H54 (cell line): Measurements from ENCODE around the gene EHD3.

Experiments used
- DNase-seq: peaks from one replicate; pipeline ENCODE4 v3.0.0; 2011; ENCODE audit warnings: low spot score, mixed read lengths; ENCODE audit not compliant: insufficient read length
- FAIRE-seq: peaks from 3 replicates; lab custom pipeline; 2011; peaks lifted over from hg19 to GRCh38; lab: Jason Lieb, UNC
- POLR2A ChIP-seq: IDR thresholded peaks from 2 replicates; pipeline ENCODE4 v1.6.1; 2011; ENCODE audit warnings: low read depth, mild to moderate bottlenecking, low read length

EHD3 gene

DNA sequence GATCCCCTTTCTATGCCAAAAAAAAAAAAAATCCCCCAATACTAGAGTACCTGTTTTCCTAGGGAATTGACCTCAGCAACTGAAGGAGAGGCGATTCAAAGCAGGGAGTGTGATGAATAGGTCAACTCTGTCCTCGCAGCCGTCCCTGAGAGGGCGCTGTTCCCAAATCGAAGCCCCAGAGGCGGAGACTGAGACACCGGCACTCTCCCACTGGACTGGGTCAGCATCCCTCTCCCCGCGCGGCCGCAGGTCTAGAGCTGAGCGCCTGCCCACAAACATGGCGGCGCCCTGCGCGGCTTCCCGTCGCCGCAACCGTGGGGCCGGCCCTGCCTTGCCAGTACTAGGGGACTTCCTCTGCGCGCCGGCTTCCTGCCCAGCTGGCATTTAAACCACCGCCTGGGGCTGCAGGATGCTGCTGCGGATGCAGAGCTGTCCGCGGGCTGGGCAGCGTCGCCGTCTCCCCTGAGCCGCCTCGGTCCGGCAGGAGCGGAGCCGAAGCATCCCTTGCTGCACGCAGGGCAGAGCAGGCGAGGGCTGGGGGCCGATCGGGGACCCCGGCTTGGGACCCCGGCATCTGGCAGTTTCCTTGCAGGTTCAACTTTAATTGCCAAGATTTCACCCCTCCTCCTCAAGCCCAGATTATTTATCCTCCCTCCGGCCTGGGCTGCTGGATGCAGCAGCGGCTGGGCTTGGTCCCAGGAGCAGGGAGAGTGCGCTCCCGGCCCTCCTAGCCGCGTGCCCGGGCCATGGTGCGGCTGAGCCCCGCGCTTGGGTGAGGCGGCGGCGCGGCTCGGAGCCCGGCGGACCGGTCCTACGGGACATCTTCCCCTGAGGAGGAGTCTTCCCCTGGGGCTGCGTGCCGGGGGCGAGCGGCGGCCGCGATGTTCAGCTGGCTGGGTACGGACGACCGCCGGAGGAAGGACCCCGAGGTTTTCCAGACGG, at the start of gene EHD3:
Gene EHD3, plus strand, starts transcription at position 412 of the 942 bp plus-strand sequence. Its CDS starts 470 bp downstream, at position 882.
- DNase-seq (peak; percentile 94), FAIRE-seq (peak; percentile 68)
- TF ChIP-seq POLR2A = peak; percentile 89

DNA sequence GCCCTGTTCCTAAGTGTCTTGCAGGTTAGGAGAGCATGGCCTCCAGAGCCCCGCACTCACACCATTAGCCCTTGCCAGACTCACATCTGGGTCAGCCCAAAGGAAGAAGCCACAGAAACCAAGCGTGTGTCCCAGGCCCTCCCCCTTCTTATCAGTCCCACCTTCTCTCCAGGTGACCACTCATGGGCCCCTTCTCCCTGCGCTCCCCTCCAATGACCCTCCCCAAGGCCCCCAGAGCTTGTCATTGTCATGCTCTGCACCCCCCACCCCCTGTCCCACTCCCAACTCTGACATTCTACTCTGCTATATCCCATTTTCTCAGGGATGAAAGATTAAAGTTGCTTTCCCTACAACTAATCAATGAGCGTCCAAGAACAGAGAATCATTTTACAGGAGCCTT, 46.8 kb upstream of the EHD3 start:
- TF ChIP-seq POLR2A = no peak
- FAIRE-seq = no peak
- no peak for DNase-seq

DNA sequence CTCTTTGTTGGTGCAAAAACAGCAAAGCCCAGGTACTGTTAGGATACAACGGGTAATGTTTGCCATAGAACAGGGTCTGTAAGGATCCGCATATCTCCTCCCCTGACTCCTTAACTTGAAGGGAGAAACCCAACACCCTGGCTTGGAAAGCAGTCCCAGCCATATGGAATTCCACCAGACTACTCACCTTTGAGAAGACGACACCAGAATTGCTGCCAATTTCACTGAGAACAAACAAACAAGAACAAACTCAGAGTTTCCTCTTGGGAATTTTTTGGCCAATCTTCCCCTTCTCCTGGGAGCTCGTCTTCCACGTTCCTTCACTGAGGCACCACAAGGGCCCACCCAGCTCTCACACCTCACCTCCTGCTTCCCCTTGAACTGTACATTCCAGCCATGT, 45.8 kb upstream of the EHD3 start:
- DNase-seq (no peak), FAIRE-seq (no peak)
- TF ChIP-seq POLR2A = no peak

DNA sequence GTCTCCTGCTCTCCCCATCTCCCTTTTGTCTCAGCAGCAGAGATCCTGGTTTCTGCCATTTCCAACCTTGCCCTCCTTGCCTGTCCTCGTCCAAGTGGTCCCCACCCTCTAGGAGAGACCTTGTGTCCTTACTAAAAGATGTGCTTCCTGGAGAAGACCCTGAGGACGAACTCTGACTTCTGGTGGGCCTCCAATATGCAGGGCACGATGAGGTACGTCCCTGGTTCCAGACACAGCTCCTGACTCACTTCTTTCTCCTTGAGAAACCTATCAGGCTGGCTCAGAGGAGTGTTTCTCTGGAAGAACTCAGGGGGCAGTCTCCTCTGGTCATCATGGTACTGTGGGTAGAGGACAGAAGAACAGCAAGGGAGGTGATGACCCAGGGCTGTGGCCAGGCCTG, 44.8 kb upstream of the EHD3 start:
- no peak for FAIRE-seq

DNA sequence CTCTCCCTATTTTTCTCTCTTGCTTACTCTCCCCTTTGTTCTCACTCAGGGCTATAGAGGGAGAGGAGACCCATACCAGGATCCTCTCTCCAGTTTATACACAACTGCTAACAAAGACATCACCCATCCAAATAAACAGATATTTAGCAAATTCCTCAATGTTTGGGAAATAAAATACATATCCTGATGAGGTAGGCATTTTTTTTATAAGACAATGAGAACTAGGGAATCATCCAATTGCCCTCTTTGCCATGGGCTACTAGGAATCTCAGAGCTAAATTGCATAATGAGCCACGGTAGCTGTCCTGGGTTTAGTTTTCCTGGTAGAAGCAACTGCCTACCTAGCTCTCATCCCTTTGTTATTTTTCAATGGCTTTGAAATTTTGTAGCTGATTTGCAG, 43.8 kb upstream of the EHD3 start:
- no peak for TF ChIP-seq POLR2A
- no peak for DNase-seq
- no peak for FAIRE-seq

More for the DNA sequence above, 44.8 kb upstream of the EHD3 start:
- no peak for DNase-seq
- TF ChIP-seq POLR2A = no peak

DNA sequence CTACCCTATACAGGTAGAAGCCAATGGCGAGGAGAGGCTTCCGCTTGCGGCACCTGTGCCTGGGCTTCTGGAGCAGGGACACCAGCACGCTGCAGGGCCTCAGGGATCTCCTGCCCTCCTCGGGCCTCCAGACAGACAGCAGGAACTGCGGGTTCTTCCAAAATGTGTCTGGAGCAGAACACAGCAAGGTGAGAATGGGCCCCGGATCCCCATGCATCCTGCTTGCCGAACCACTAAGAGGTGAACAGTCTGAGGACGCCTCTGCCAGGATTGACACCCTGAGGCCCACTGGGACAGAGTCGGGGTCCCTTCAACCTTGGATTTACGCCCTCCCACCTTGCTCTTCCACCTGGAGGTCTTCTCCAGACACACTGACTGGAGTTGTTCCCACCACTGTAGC, 42.0 kb upstream of the EHD3 start:
- no peak for DNase-seq
- FAIRE-seq = no peak
- TF ChIP-seq POLR2A = no peak

DNA sequence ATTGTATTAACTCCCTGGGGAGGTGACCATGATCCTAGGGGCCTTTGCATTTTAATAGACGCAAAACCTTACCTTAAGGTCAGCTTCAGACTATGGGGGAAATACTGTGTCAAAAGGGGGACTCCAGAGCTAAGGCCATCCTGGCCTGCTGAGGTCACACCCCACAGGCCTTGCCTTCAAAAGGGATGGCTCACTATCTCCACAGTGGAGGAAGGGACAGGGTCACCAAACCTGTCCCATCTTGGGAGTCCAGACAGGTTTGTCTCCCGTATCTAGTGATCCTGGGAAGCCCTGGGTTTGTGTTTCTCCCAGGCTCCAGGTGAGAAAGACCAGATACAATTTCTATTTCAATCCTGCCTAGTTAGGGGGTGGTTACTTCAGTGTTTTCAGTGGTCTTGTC, 41.6 kb upstream of the EHD3 start:
- DNase-seq (no peak), FAIRE-seq (no peak)
- TF ChIP-seq POLR2A = no peak

DNA sequence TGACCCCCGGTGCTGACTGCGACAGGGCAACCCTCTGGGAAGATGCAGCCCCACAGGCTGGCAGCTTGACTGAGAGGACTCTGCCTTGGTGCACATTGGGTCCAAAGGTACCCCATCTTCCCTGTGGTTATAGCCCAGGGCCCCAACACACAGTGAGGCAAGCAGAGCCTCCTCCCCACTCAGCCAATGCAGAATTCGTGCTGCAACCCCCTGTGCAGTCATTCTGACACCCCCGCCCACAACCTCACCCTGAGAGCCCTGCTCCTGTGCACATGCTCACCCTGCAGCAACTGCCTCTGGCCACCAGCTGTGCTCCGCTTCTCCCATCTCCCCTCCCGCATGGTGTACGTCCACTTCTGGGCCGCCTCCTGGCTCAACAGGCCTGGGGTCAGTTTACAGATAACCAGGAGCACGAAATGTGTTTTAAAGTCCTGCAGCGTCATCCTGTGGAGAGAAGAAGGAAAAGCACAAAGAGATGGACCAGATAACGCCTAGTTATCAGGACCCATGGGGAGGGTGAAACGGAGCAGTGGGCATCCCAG, 41.0 kb upstream of the EHD3 start:
- TF ChIP-seq POLR2A = no peak
- FAIRE-seq (no peak), DNase-seq (no peak)

DNA sequence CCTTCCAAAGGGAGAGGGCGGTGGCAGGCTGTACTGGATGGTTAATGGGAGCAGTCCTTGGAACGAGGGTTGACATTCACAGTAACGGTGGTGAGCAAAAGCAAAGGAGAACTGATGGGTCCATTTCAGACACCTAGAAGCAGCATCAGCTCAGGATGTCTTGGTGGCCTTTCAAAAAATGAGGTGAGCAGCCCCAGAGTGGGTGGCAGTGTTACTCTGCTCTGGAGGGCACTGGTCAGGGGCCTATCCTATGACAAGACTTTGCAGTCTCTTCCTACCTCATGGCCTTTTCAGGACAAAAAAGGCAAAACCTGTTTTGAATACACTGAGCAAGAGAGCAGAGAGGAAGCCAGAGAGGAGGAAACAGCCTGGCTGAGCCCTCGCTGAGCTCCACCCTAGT, 40.1 kb upstream of the EHD3 start:
- DNase-seq = no peak
- no peak for FAIRE-seq

DNA sequence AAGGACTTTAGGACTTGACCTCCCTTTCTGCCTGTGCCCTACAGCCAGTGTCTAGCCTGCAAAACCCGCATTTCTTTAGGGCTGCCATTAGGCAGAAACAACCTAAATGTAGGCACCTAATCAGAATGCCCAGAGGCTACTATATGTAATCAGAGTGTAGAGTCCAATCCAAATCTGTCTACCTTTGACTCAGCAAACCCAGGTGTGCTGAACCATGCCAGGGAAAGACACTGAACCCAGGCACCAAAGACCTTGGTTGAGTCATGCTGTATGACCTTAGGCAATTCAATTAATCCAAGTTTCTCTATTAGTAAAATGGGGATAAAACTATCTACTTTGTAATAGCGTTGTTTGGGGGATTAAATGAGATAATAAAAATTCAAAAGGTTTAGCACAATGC, 37.3 kb upstream of the EHD3 start:
- FAIRE-seq (no peak), DNase-seq (no peak)

More for the DNA sequence above, 40.1 kb upstream of the EHD3 start:
- no peak for TF ChIP-seq POLR2A

DNA sequence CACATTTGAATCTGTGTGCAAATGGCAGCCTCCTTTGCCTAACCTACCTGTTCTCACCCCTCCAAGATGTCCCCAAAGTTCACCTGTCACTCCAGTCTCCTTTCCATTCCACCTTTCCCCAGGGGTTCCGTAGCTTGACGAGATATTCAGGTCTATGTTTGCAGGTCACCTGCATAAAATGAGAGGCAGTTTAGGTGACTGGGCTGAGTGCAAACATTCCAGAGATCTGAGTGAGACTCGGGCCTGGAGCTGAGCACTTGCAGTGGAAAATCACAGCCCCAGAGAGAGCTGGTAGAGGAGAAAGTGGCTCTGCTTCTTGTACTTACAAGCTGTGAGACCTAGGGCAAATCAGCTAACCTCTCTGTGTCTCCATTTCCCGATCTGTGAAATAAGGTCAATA, 36.8 kb upstream of the EHD3 start:
- DNase-seq = no peak
- TF ChIP-seq POLR2A = no peak
- no peak for FAIRE-seq

More for the DNA sequence above, 37.3 kb upstream of the EHD3 start:
- TF ChIP-seq POLR2A = no peak

DNA sequence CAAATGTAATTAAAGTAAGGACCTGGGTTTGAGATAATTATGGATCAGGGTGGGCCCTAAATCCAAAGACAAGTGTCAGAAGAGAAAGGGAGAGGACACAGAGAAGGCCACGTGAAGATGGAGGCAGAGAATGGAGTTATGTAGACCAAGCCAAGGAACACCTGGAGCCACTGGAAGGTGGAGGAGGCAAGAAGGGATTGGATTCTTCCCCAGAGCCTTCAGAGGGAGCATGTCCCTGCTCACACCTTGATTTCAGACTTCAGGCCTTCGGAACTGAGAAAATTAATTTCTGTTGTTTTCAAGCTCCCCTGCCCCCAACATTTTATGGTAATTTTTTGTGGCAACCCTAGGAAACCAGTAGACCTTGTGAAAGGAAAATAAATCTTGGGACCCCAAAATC, 36.3 kb upstream of the EHD3 start:
- FAIRE-seq (no peak), DNase-seq (no peak)
- no peak for TF ChIP-seq POLR2A

DNA sequence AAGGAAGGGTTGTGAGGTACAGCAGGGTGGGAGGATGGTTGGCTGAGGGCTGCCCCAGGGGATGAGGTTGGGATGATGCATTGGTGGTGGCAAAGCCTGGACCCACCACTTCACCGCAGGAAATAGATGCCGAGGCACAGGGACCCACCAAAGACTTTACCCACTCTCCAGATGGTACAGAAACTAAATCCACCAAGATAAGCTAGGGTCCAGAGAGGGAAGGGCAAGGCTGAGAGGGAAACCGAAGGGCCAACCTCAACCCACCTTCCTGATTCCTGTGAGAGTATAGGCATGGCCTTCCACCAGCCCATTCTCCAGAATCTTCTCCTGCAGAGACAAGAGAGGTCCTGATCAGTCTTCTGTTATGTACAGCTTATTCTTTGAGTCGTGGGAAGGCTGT, 34.7 kb upstream of the EHD3 start:
- TF ChIP-seq POLR2A = no peak
- no peak for DNase-seq
- no peak for FAIRE-seq

DNA sequence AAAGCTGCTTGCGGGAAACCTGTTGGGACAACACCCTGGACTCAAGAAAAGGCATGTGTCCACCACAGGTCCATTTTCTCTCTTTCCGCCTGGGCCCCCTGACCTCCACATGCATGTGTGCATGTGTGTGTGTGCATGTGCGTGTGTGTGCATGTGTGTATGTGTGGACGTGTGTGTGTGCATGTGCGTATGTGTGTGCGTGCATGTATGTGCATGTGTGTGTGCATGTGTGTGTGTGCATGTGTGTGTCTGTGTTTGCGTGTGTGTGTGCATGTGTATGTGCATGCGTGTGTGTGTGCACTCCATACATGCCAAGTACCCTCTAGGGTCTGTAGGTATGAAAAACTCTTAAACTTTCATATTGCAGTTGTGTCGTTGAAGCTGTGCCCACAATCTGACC, 33.0 kb upstream of the EHD3 start:
- FAIRE-seq (no peak), DNase-seq (no peak)
- no peak for TF ChIP-seq POLR2A

DNA sequence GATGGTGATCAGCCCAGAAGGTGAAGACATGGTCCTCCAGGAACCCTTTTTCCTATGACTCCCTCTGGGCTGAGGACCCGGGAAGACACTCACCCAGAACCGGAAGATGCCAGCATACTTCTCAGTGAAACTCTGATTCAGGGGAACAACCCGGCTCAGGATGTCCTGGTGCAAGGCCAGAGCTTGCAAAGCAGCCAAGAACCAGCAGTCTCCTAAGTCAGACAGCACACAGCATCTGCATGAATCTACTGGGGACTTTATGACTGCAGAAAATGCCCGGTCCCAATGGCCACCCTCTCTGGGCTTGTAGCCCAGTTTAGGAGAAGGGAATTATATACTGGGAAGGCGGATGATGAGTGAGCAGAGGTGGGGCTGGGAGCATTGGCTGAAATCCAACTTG, 31.9 kb upstream of the EHD3 start:
- FAIRE-seq (no peak), DNase-seq (no peak)
- no peak for TF ChIP-seq POLR2A
